ENCODE measurements around the gene LARP4B. TPM values are rescaled to one million over a fixed set of nuclear protein-coding genes. Genes with fewer than 3 reads are reported as not detected.
A peak's percentile ranks its signal among the peaks of the same experiment; 100 is the strongest.

LARP4B gene
- total and polyA plus RNA-seq, 2 experiments from 2014 or later = 18.3 to 52.3 TPM

DNA sequence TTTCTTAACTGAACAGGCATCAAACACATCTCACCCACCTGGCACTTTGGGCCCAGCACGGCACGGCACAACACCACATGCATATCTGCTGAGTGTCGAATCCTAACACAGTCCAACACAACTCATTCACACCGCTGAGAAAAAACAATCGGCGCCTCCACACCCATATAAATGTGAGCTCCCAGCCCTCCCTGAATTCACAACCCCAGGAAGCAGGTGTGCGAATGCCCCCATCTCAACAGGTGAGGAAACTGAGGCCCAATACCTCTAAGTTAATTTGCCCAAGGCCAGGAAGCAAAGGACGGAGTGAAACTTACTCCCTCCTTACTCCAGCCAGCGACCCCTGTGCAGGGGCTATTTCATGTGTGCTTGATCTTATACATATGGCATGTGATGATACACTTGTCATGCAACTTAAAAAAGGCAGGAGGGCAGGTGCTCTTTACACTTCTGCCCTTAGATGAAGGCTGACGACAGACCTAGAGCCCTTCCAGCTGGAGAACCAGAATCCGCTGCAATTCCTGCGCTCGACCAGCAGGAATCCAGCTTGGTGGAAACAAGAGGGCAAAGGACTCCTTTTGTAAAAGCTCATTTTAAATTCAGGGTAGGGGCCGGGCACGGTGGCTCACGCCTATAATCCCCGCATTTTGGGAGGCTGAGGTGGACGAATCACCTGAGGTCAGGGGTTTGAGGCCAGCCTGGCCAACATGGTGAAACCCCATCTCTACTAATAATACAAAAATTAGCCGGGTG is 116.0 kb downstream of the LARP4B start:
- Histone ChIP-seq H3K4me1 (ENCODE audit: insufficient read depth) (no peaks in the 10 kb centered on the region), H3K27me3 (ENCODE audit: insufficient read depth) (no peaks in the 10 kb centered on the region), H3K9me2 (ENCODE audit: insufficient read depth) (no peaks in the 10 kb centered on the region), H4K20me1 (replicated peaks; ENCODE audit: insufficient read depth) (peaks cover 24% of the 10 kb centered on the region), H2AFZ (no peak overlapping the region), H3K79me2 (replicated peaks; ENCODE audit: insufficient read depth) (no peaks in the 10 kb centered on the region), H3K36me3 (ENCODE audit: insufficient read depth) (peaks cover 69% of the 10 kb centered on the region), H3K4me2 (no peak overlapping the region), H3F3A (replicated peaks; ENCODE audit: low read depth) (0 out of 2 replicates have a peak, but pooled peaks cover 6% of the 10 kb centered on the region), H3K27ac (ENCODE audit: low read depth) (no peak overlapping the region), H3K4me3 (no peak overlapping the region)
- ATAC-seq (peak; percentile 70), DNase-seq (ENCODE audit: low spot score) (peak; percentile 62)
- peaks cover 77% of the 10 kb centered on the region for H3K36me3 Mint-ChIP-seq (ENCODE audit: low read depth)
- no peak overlapping the region for H3K4me3 Mint-ChIP-seq
- peaks cover 4% of the 10 kb centered on the region for H3K27me3 Mint-ChIP-seq (ENCODE audit: insufficient read depth, low read depth, poor library complexity)
- H3K27ac Mint-ChIP-seq = peak overlapping the region; percentile 36; the same call in 1 of the 2 replicates
- TF ChIP-seq, protein P1, sequence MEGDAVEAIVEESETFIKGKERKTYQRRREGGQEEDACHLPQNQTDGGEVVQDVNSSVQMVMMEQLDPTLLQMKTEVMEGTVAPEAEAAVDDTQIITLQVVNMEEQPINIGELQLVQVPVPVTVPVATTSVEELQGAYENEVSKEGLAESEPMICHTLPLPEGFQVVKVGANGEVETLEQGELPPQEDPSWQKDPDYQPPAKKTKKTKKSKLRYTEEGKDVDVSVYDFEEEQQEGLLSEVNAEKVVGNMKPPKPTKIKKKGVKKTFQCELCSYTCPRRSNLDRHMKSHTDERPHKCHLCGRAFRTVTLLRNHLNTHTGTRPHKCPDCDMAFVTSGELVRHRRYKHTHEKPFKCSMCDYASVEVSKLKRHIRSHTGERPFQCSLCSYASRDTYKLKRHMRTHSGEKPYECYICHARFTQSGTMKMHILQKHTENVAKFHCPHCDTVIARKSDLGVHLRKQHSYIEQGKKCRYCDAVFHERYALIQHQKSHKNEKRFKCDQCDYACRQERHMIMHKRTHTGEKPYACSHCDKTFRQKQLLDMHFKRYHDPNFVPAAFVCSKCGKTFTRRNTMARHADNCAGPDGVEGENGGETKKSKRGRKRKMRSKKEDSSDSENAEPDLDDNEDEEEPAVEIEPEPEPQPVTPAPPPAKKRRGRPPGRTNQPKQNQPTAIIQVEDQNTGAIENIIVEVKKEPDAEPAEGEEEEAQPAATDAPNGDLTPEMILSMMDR (conservative IDR thresholded peaks at IDR 0.05; ENCODE audit: low read depth in 2 of 2) = peak; percentile 8 to 37; a peak in 2 of 4 replicates
- no peak for TF ChIP-seq JUNB (IDR thresholded peaks at IDR 0.05; ENCODE audit: unreplicated experiment)
- TF ChIP-seq, protein P2, sequence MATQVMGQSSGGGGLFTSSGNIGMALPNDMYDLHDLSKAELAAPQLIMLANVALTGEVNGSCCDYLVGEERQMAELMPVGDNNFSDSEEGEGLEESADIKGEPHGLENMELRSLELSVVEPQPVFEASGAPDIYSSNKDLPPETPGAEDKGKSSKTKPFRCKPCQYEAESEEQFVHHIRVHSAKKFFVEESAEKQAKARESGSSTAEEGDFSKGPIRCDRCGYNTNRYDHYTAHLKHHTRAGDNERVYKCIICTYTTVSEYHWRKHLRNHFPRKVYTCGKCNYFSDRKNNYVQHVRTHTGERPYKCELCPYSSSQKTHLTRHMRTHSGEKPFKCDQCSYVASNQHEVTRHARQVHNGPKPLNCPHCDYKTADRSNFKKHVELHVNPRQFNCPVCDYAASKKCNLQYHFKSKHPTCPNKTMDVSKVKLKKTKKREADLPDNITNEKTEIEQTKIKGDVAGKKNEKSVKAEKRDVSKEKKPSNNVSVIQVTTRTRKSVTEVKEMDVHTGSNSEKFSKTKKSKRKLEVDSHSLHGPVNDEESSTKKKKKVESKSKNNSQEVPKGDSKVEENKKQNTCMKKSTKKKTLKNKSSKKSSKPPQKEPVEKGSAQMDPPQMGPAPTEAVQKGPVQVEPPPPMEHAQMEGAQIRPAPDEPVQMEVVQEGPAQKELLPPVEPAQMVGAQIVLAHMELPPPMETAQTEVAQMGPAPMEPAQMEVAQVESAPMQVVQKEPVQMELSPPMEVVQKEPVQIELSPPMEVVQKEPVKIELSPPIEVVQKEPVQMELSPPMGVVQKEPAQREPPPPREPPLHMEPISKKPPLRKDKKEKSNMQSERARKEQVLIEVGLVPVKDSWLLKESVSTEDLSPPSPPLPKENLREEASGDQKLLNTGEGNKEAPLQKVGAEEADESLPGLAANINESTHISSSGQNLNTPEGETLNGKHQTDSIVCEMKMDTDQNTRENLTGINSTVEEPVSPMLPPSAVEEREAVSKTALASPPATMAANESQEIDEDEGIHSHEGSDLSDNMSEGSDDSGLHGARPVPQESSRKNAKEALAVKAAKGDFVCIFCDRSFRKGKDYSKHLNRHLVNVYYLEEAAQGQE (IDR thresholded peaks at IDR 0.05; ENCODE audit: unreplicated experiment) = no peak
- TF ChIP-seq CREB1 (CRISPR knock-in tag; IDR thresholded peaks at IDR 0.05; ENCODE audit: low read depth) = no peak
- TF ChIP-seq, protein P3, sequence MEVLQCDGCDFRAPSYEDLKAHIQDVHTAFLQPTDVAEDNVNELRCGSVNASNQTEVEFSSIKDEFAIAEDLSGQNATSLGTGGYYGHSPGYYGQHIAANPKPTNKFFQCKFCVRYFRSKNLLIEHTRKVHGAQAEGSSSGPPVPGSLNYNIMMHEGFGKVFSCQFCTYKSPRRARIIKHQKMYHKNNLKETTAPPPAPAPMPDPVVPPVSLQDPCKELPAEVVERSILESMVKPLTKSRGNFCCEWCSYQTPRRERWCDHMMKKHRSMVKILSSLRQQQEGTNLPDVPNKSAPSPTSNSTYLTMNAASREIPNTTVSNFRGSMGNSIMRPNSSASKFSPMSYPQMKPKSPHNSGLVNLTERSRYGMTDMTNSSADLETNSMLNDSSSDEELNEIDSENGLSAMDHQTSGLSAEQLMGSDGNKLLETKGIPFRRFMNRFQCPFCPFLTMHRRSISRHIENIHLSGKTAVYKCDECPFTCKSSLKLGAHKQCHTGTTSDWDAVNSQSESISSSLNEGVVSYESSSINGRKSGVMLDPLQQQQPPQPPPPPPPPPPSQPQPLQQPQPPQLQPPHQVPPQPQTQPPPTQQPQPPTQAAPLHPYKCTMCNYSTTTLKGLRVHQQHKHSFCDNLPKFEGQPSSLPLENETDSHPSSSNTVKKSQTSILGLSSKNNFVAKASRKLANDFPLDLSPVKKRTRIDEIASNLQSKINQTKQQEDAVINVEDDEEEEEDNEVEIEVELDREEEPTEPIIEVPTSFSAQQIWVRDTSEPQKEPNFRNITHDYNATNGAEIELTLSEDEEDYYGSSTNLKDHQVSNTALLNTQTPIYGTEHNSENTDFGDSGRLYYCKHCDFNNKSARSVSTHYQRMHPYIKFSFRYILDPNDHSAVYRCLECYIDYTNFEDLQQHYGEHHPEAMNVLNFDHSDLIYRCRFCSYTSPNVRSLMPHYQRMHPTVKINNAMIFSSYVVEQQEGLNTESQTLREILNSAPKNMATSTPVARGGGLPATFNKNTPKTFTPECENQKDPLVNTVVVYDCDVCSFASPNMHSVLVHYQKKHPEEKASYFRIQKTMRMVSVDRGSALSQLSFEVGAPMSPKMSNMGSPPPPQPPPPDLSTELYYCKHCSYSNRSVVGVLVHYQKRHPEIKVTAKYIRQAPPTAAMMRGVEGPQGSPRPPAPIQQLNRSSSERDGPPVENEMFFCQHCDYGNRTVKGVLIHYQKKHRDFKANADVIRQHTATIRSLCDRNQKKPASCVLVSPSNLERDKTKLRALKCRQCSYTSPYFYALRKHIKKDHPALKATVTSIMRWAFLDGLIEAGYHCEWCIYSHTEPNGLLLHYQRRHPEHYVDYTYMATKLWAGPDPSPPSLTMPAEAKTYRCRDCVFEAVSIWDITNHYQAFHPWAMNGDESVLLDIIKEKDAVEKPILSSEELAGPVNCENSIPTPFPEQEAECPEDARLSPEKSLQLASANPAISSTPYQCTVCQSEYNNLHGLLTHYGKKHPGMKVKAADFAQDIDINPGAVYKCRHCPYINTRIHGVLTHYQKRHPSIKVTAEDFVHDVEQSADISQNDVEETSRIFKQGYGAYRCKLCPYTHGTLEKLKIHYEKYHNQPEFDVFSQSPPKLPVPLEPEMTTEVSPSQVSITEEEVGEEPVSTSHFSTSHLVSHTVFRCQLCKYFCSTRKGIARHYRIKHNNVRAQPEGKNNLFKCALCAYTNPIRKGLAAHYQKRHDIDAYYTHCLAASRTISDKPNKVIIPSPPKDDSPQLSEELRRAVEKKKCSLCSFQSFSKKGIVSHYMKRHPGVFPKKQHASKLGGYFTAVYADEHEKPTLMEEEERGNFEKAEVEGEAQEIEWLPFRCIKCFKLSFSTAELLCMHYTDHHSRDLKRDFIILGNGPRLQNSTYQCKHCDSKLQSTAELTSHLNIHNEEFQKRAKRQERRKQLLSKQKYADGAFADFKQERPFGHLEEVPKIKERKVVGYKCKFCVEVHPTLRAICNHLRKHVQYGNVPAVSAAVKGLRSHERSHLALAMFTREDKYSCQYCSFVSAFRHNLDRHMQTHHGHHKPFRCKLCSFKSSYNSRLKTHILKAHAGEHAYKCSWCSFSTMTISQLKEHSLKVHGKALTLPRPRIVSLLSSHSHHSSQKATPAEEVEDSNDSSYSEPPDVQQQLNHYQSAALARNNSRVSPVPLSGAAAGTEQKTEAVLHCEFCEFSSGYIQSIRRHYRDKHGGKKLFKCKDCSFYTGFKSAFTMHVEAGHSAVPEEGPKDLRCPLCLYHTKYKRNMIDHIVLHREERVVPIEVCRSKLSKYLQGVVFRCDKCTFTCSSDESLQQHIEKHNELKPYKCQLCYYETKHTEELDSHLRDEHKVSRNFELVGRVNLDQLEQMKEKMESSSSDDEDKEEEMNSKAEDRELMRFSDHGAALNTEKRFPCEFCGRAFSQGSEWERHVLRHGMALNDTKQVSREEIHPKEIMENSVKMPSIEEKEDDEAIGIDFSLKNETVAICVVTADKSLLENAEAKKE (CRISPR knock-in tag; IDR thresholded peaks at IDR 0.05) = no peak
- no peak for TF ChIP-seq STAT1 (IDR thresholded peaks at IDR 0.05; ENCODE audit: unreplicated experiment)
- no peaks in the 10 kb centered on the region for H3K9me3 Mint-ChIP-seq
- no peaks in the 10 kb centered on the region for H3K4me1 Mint-ChIP-seq
